Measurements from ENCODE around the gene LPCAT1.
"Not testable (repeated sequence)": the region's sequence is repeated elsewhere in the genome, so short reads cannot be mapped to it uniquely, and the experiment has no call there.

Gene LPCAT1

DNA sequence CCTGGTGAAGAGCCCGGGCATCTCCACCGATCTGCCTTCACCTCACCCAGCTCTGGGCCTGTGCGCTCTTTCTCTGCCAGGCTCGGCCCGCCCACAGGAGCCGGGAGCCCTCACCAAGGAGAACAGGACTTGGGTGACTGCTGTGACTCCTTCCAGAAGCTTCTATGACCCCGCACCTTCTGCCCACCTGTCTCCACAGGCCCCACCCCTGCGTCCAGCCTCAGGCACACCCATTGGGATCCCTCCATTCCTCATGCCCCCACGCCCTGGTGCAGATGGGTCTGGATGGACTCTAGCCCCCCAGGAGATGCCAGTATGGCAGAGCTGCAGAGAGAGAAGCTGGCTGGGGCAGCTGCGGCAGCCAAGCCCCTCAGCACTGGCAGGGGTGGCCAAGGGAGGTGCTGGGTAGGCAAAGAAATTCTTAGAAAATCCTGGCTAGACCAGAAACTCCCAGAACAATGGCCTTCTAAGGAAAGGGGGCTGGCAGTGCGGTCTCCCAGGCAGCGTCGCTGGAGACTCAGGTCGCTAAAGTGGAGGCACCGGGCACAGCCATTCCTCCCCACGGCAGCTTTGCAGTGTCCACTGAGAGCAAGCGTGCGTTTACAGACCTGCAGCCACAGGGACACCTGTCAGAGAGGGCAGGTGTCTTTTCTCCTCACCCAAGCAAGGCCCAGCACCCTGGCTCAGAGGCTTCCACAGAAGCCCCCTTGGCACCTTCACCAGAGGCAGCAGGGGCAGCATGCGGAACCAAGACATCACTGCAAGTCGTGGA, 17.3 kb downstream of the LPCAT1 start:
- no peak overlapping the region for H3K27ac Mint-ChIP-seq
- H3K36me3 Mint-ChIP-seq (ENCODE audit: low read depth), result peaks cover 5% of the 10 kb centered on the region
- H3K4me3 Mint-ChIP-seq, result no peak overlapping the region
- H3K27me3 Mint-ChIP-seq, result no peaks in the 10 kb centered on the region
- H3K4me1 Mint-ChIP-seq, result peaks cover 35% of the 10 kb centered on the region
- ATAC-seq, result no peak
- H3K9me3 Mint-ChIP-seq, result no peaks in the 10 kb centered on the region
- no peak for DNase-seq

DNA sequence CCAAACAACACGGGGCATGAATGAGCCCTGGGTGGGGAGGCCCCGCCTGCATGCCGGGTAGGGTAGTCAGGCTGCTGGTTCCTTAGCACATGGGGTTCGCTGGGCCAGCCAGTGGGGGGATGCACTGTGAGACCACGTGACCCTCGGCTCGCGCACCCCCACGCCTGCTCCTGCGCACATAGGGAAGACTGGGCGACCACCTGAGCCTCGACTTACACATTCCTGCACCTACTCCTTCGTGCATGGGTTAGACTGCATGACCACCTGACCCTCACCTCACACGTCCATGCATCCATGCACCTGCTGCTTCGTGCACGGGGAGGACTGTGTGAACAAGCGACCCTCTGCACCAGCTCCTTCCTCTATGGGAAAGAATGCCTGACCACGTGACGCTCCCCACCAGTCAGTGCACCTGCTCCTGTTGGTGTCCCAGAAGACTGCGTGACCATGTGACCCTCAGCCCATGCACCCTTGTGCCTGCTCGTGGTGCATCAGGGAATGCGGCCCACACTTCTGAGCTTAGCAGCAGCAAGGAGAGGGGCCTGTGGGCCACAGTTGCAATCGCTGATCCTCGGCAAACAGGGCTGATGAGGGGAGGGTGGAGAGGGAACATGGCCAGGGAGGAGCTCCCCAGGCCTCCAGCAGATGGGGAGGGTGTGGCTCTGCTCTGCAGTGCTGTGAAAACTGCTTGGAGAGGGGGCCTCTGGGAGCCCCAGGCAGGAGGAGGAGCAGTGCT, 18.1 kb downstream of the LPCAT1 start:
- no peaks in the 10 kb centered on the region for H3K9me3 Mint-ChIP-seq
- no peaks in the 10 kb centered on the region for H3K27me3 Mint-ChIP-seq
- no peak overlapping the region for H3K4me3 Mint-ChIP-seq
- H3K27ac Mint-ChIP-seq, result no peak overlapping the region
- ATAC-seq (no peak), DNase-seq (no peak)
- peaks cover 37% of the 10 kb centered on the region for H3K4me1 Mint-ChIP-seq
- peaks cover 4% of the 10 kb centered on the region for H3K36me3 Mint-ChIP-seq (ENCODE audit: low read depth)

DNA sequence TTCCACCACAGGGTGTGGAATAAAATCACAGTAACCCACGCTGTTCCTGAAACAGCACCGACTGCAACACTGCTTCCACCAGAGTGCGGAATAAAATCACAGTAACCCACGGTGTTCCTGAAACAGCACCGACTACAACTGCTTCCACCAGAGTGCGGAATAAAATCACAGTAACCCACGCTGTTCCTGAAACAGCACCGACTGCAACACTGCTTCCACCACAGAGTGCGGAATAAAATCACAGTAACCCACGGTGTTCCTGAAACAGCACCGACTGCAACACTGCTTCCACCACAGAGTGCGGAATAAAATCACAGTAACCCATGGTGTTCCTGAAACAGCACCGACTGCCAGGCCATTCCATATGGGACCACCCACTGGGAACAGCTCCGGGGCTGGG, 18.7 kb downstream of the LPCAT1 start:
- not testable (repeated sequence) for DNase-seq; H3K27me3 Mint-ChIP-seq; H3K36me3 Mint-ChIP-seq (ENCODE audit: low read depth); ATAC-seq; H3K27ac Mint-ChIP-seq; H3K9me3 Mint-ChIP-seq; H3K4me3 Mint-ChIP-seq
- peaks cover 39% of the 10 kb centered on the region for H3K4me1 Mint-ChIP-seq

DNA sequence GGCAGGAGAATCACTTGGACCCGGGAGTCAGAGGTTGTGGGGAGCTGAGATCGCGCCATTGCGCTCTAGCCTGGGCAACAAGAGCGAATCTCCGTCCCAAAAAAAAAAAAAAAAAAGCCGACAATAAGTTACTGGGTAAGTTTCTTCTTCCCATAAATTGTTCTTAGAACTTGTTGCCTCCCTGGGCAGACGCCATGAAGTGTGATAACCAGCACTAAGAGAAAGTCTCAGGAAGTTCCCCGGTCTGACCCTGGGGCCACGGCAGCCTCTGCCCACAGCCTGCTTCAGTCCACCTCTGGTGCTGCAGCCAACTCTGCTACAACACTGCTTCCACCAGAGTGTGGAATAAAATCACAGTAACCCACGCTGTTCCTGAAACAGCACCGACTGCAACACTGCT, 19.1 kb downstream of the LPCAT1 start:
- Mint-ChIP-seq H3K27ac (no peak overlapping the region), H3K36me3 (ENCODE audit: low read depth) (peaks cover 5% of the 10 kb centered on the region), H3K9me3 (no peaks in the 10 kb centered on the region), H3K4me3 (no peak overlapping the region), H3K27me3 (no peaks in the 10 kb centered on the region), H3K4me1 (peaks cover 42% of the 10 kb centered on the region)
- DNase-seq (no peak), ATAC-seq (no peak)

DNA sequence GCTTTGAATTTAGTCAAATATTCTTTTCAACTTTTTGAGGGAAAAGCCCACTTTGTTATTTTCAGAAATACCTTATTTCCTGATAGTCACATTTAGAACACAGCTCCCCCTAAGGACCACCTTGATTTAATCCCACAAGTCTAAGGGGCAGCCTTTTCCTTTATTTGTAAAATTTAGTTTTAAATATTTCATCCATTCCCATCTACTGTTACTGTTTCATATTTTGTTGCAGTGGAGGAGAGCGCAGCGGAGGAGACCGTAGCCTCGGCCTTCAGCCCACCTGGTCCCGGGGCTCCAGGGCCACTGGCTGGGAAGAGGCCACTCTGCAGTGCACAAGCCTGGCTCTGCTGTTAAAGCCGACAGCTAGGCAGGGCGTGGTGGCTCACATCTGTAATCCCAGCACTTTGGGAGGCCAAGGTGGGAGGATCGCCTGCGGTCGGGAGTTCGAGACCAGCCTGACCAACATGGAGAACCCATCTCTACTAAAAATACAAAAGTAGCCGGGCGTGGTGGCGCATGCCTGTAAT, 19.6 kb downstream of the LPCAT1 start:
- H3K27ac Mint-ChIP-seq, result peak overlapping the region; percentile 48
- peaks cover 2% of the 10 kb centered on the region for H3K36me3 Mint-ChIP-seq (ENCODE audit: low read depth)
- no peak for ATAC-seq
- peaks cover 42% of the 10 kb centered on the region for H3K4me1 Mint-ChIP-seq
- no peaks in the 10 kb centered on the region for H3K27me3 Mint-ChIP-seq
- H3K4me3 Mint-ChIP-seq, result peak overlapping the region; percentile 39
- no peak for DNase-seq
- H3K9me3 Mint-ChIP-seq, result no peaks in the 10 kb centered on the region

DNA sequence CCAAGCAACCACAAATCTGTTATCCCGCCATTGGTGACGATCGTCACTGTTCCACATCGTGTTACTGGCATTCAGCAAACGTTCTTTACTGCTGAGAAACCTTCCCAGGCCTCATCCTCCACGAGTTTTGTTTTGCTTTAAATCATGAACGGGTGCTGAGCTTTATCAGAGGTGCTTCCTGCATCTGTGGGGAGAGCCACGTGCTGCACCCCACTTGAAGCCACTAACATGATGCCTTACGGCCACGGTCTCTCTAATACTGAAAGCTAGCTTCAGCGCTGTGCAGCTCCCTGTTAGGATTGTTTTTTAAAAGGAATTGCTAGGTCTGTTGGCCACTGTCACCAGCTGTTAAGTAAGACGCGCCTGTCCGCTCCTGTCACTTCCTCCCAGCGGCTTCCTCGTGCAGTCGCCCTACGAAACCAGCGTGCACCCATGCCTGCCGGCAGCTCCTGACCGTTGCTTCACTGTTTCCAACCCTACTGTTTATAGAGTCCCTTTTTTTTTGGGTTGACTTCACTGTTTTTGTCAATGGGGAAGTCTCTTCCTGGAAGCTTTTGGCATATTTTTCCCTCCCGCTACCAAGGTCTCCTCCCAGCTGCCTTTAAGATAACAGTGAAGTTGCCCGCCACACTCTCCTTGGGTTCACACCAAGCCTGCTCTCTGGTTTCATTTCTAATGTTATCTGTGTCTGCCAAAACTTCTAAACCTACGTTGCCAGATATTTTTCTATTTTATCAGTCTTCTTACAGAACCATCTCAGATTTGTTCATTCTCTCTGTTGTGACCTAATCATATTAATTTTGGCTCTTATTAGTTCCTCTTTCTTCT, 20.3 kb downstream of the LPCAT1 start:
- DNase-seq, result no peak
- H3K4me1 Mint-ChIP-seq, result peaks cover 45% of the 10 kb centered on the region
- no peaks in the 10 kb centered on the region for H3K27me3 Mint-ChIP-seq
- no peaks in the 10 kb centered on the region for H3K9me3 Mint-ChIP-seq
- H3K27ac Mint-ChIP-seq, result peak overlapping the region; percentile 48
- ATAC-seq, result no peak
- peak overlapping the region; percentile 39 for H3K4me3 Mint-ChIP-seq
- peaks cover 2% of the 10 kb centered on the region for H3K36me3 Mint-ChIP-seq (ENCODE audit: low read depth)

DNA sequence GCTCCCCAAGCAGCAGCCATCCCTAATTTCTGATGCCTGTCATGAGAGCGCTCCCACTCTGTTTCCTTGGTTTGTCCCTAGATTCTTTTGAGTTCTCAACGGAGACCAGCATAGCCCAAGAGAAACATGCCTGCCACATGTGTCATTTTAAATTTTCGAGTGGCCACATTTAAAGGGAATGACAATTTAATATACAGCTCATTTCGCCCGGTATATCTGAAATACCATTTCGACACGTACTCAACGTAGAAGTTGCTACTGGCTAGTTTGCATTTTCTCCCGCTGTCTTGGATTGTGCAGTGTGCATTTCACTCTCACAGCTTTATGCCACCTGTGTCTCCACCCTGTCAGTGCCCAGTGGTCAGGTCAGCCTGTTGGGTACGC, 21.0 kb downstream of the LPCAT1 start:
- Mint-ChIP-seq H3K9me3 (no peaks in the 10 kb centered on the region), H3K4me1 (peaks cover 51% of the 10 kb centered on the region), H3K27ac (no peak overlapping the region), H3K4me3 (no peak overlapping the region), H3K27me3 (no peaks in the 10 kb centered on the region), H3K36me3 (ENCODE audit: low read depth) (peaks cover 2% of the 10 kb centered on the region)
- DNase-seq (no peak), ATAC-seq (no peak)

DNA sequence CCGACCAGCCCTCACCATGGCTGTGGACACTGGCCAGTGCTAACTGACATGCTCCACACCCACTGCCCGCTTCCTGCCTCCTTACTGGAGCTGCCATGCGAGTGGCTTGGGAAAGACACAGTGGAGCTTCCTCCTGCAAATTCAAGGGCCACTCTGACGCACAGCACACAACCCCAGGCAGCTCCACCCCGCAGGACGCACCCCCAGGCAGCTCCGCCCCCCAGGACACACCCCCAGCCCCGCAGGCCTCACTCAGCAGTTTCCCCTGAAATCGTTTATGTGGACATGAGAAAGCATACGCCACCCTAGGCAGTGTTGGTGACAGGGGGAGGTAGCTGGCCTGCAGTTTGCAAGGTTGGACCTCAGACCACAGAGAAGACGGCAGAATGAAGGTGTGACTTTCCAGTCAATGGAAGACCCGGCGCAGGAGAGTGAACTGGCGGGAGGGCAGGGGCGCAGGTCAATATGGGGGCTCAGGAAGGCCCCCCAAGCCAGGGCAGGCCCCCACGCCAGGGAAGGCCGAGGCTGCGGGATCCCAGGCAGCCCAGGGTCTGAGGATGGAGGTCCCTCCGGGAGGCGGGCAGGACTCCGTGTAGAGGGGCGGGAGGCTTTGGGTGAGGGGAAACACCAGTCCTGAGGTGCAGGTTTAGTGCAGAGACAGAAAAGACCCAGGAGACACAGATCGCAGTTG, 21.6 kb downstream of the LPCAT1 start:
- no peak for DNase-seq
- H3K27me3 Mint-ChIP-seq, result no peaks in the 10 kb centered on the region
- peaks cover 2% of the 10 kb centered on the region for H3K36me3 Mint-ChIP-seq (ENCODE audit: low read depth)
- H3K27ac Mint-ChIP-seq, result peak overlapping the region; percentile 62
- peak; percentile 39 for ATAC-seq
- peaks cover 56% of the 10 kb centered on the region for H3K4me1 Mint-ChIP-seq
- H3K9me3 Mint-ChIP-seq, result no peaks in the 10 kb centered on the region
- no peak overlapping the region for H3K4me3 Mint-ChIP-seq

DNA sequence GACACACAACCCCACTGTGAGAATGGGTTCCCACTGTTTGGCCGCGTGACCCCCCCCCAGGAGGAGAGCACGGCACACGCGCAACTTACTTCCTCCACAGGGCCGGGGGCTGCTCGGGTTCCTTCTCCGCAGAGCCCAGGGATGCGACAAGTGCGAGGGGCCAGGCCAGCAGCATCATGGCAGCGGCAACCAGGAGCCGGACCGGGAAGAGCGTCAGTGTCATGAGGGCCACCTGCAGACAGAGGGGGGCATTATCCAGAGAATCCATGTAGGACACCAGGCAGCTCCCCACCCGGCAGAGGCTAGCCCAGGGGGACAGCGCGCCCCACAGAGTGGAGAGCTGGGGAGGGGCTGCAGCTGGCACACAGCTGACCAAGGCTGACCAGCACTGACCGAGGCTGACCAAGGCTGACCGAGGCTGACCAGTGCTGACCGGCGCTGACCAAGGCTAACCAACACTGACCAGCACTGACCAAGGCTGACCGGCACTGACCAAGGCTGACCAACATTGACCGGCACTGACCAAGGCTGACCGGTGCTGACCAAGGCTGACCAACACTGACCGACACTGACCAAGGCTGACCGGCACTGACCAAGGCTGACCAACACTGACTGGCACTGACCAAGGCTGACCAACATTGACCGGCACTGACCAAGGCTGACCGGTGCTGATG, 22.3 kb downstream of the LPCAT1 start:
- Mint-ChIP-seq H3K9me3 (no peaks in the 10 kb centered on the region), H3K4me3 (no peak overlapping the region), H3K36me3 (ENCODE audit: low read depth) (peaks cover 5% of the 10 kb centered on the region), H3K27ac (no peak overlapping the region), H3K4me1 (peaks cover 59% of the 10 kb centered on the region), H3K27me3 (no peaks in the 10 kb centered on the region)
- DNase-seq (no peak), ATAC-seq (no peak)

DNA sequence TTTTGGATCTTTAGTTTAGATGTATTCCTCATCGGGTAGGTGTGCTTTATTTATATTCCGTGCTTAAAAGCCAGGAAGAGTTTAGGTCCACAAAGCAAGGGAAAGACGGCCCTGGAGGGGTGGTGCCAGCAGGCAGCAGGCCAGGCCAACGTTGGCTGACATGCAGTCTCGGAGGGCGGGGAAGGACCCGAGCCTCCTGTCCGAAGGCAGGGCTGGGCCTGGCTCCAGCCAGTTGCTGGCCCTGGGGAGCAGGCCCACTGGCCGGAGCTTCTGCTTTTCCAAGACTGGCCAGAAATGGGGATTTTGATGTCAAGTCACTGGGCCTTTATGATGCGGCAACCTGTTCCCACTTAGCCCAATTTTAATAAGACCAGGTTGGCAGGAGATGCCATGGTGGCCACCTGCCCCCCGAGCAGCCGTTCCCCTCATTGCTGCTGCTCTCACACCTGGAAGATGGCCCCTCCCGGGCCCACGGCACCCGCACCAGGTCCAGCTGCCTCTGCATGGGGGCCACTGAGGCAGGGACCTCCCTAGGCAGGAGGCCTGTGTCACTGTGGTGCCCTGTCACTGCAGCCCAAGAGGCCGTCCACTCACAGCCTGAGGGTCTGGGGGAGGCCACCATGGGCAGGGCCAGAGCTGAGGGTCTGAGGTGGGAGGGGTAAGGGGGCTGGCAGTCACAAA, 23.2 kb downstream of the LPCAT1 start:
- no peaks in the 10 kb centered on the region for H3K27me3 Mint-ChIP-seq
- DNase-seq, result no peak
- H3K4me3 Mint-ChIP-seq, result no peak overlapping the region
- ATAC-seq, result no peak
- peaks cover 65% of the 10 kb centered on the region for H3K4me1 Mint-ChIP-seq
- no peaks in the 10 kb centered on the region for H3K9me3 Mint-ChIP-seq
- H3K36me3 Mint-ChIP-seq (ENCODE audit: low read depth), result peaks cover 5% of the 10 kb centered on the region
- no peak overlapping the region for H3K27ac Mint-ChIP-seq

DNA sequence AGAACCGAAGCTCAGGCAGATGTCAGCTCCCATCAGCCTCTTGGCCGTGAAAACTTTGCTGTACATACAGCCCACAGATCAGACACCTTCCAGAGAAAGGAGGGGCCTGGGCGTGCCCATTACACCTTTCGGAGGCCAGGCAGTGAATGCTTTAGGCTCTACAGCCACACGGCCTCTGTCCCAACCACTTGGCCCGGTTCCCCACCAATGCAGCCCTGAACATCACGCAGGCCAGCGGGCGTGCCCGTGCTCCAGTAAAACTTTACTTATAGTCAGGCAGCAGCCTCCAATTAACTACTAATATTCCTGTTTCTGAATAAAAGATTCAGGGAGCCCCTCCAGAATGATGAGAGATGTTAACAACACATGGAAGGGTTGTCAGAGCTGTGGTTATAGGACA, 23.9 kb downstream of the LPCAT1 start:
- no peak for ATAC-seq
- peaks cover 71% of the 10 kb centered on the region for H3K4me1 Mint-ChIP-seq
- H3K36me3 Mint-ChIP-seq (ENCODE audit: low read depth), result peaks cover 5% of the 10 kb centered on the region
- H3K9me3 Mint-ChIP-seq, result no peaks in the 10 kb centered on the region
- no peak overlapping the region for H3K4me3 Mint-ChIP-seq
- DNase-seq, result no peak
- H3K27ac Mint-ChIP-seq, result no peak overlapping the region
- H3K27me3 Mint-ChIP-seq, result no peaks in the 10 kb centered on the region

DNA sequence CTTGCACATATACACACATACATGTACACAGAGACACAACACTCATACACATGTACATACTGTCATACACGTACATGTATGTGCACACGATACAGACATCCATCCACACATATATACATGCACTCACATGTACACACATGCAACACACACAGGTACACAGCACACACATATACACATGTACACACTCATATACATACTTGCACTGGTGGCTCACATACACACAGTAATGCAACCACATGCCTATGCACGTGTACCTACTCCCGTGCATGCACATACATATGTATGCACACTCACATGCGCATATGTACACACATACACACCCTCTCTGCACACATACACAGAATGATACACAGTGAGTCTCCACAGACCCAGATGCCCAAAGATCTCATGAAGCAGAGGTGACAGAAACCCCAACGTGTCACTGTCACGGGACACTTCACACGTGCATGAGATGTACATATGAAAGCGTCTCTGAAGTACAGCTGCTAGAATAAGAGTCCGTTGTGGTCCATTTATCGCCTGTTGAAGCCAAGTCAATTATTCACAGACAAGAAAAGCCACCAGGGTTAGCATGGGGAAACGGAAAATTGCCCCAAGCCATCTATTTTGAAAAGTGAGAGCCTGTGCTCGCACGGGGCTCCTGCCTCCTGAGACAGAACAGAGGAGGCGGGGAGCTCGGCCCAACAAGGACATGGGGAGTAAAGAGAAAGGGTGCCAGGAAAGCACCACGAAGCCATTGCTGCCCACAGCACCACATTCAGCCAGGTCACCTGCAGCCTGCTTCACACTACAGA, 24.9 kb downstream of the LPCAT1 start:
- Mint-ChIP-seq H3K4me1 (peaks cover 69% of the 10 kb centered on the region), H3K4me3 (no peak overlapping the region), H3K27ac (peak overlapping the region; percentile 32), H3K36me3 (ENCODE audit: low read depth) (peaks cover 8% of the 10 kb centered on the region), H3K9me3 (no peaks in the 10 kb centered on the region), H3K27me3 (no peaks in the 10 kb centered on the region)
- no peak for ATAC-seq
- no peak for DNase-seq
